Suprapubic skin (tissue), 4 donors: ENCODE measurements around the gene CACNA1A. TPM values are rescaled to one million over a fixed set of nuclear protein-coding genes. Genes with fewer than 3 reads are reported as not detected.

Experiments used
- DNase-seq, 2 donors: peaks; one replicate each; pipeline ENCODE4 v3.0.0-alpha.2; 2019; ENCODE audit warnings: low spot score in 2 of 2
- H3K27ac ChIP-seq: fragments of 200-600 bp; sonication (generic); one replicate; pipeline ENCODE4 v1.5.1; 2019
- H3K27me3 ChIP-seq: fragments of 200-600 bp; sonication (generic); one replicate; pipeline ENCODE4 v1.5.1; 2019
- H3K36me3 ChIP-seq: fragments of 200-600 bp; sonication (generic); one replicate; pipeline ENCODE4 v1.5.1; 2019
- H3K4me1 ChIP-seq: fragments of 200-600 bp; sonication (generic); one replicate; pipeline ENCODE4 v1.5.1; 2019
- H3K4me3 ChIP-seq: fragments of 200-600 bp; sonication (generic); one replicate; pipeline ENCODE4 v1.5.1; 2019; ENCODE audit warnings: mild to moderate bottlenecking
- H3K9me3 ChIP-seq: fragments of 200-600 bp; sonication (generic); one replicate; pipeline ENCODE4 v1.5.1; 2019
- EP300 ChIP-seq: sonication (generic); formaldehyde crosslinking; IDR thresholded peaks from one replicate; pipeline ENCODE4 v1.6.1; 2017; ENCODE audit warnings: antibody characterized with exemption
- POLR2A ChIP-seq, 2 donors: fragments of 450-650 bp; IDR thresholded peaks; one replicate each; pipeline ENCODE4 v1.6.1; 2017; ENCODE audit warnings: antibody characterized with exemption in 2 of 2, mild to moderate bottlenecking in 2 of 2, moderate library complexity in 2 of 2
- POLR2AphosphoS5 ChIP-seq, 3 donors: sonication (generic); formaldehyde crosslinking; IDR thresholded peaks; one replicate each; pipeline ENCODE4 v1.6.1; 2017; ENCODE audit warnings: antibody characterized with exemption in 3 of 3
- WGBS: methylation state at CpG from one replicate; pipeline ENCODE4 v1.1.5; 2018; 5-methylcytosine and 5-hydroxymethylcytosine counted together
- total RNA-seq, 4 donors: library from RNA; depleted of rRNA; stranded (reverse); fragments of >200 nt; gene quantifications; one replicate each; pipeline ENCODE4 v1.1.0, GENCODE V29; 2016
- TF ChIP-seq, protein P1 (sequence below), 2 donors: fragments of 200-600 bp in 1 of 2; fragments of 450-650 bp in 1 of 2; sonication (generic) in 1 of 2; IDR thresholded peaks; one replicate each; pipeline ENCODE4 v1.5.1; 2016 to 2019; ENCODE audit warnings: antibody characterized with exemption in 2 of 2, mild to moderate bottlenecking in 1 of 2, moderate library complexity in 1 of 2

The CACNA1A gene
- total RNA-seq, 4 donors from 2014 or later: 0.26 to 0.42 (median 0.35) TPM

DNA sequence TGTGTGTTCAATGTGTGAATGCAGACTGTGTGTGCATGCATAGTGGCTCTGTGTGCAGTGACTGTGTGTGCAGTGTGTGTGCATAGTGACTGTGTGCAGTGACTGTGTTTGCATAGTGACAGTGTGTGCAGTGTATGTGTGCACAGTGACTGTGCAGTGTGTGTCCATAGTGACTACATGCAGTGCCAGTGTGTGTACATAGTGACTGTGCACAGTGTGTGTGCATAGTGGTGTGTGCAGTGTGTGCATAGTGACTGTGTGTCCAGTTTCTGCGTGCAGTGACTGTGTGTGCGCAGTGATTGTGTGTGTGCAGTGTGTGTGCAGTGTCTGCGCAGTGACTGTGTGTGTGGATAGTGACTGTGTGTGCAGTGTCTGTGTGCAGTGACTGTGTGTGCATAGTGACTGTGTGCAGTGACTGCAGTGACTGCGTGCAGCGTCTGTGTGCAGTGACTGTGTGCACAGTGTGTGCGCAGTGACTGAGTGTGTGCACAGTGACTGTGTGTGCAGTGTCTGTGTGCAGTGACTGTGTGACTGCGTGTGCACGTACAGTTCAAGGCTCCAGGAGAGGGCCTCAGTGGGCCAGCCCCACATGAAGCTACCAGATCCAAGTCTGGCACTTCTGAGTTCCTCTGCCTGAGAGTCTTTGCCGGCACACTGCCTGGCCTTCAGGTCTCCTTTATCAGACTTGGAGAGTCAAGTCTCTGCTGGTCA lies 265.8 kb downstream of the CACNA1A start:
- Histone ChIP-seq H3K27ac (no peak overlapping the region), H3K4me1 (peaks cover 6% of the 10 kb centered on the region), H3K9me3 (no peaks in the 10 kb centered on the region), H3K36me3 (no peaks in the 10 kb centered on the region), H3K4me3 (no peak overlapping the region), H3K27me3 (peaks cover 15% of the 10 kb centered on the region)
- no peak for TF ChIP-seq EP300
- TF ChIP-seq, protein P1, sequence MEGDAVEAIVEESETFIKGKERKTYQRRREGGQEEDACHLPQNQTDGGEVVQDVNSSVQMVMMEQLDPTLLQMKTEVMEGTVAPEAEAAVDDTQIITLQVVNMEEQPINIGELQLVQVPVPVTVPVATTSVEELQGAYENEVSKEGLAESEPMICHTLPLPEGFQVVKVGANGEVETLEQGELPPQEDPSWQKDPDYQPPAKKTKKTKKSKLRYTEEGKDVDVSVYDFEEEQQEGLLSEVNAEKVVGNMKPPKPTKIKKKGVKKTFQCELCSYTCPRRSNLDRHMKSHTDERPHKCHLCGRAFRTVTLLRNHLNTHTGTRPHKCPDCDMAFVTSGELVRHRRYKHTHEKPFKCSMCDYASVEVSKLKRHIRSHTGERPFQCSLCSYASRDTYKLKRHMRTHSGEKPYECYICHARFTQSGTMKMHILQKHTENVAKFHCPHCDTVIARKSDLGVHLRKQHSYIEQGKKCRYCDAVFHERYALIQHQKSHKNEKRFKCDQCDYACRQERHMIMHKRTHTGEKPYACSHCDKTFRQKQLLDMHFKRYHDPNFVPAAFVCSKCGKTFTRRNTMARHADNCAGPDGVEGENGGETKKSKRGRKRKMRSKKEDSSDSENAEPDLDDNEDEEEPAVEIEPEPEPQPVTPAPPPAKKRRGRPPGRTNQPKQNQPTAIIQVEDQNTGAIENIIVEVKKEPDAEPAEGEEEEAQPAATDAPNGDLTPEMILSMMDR (IDR thresholded peaks at IDR 0.05): no peak
- no peak for TF ChIP-seq POLR2AphosphoS5 (IDR thresholded peaks at IDR 0.05)
- no peak for TF ChIP-seq POLR2A (IDR thresholded peaks at IDR 0.05)
- WGBS: 60% methylated on average over 9 of the region's 9 CpGs
- DNase-seq: no peak

GRCh38 chr19:13238891-13239534 lies 267.3 kb downstream of the CACNA1A start:
- Histone ChIP-seq H3K9me3 (no peaks in the 10 kb centered on the region), H3K27me3 (peaks cover 15% of the 10 kb centered on the region), H3K36me3 (no peaks in the 10 kb centered on the region), H3K4me3 (no peak overlapping the region), H3K4me1 (peaks cover 12% of the 10 kb centered on the region), H3K27ac (no peak overlapping the region)
- TF ChIP-seq, protein P1 (IDR thresholded peaks at IDR 0.05): no peak
- TF ChIP-seq EP300: no peak
- no peak for TF ChIP-seq POLR2AphosphoS5 (IDR thresholded peaks at IDR 0.05)
- no peak for TF ChIP-seq POLR2A (IDR thresholded peaks at IDR 0.05)
- no peak for DNase-seq
- WGBS: 79% methylated on average over 13 of the region's 13 CpGs

DNA sequence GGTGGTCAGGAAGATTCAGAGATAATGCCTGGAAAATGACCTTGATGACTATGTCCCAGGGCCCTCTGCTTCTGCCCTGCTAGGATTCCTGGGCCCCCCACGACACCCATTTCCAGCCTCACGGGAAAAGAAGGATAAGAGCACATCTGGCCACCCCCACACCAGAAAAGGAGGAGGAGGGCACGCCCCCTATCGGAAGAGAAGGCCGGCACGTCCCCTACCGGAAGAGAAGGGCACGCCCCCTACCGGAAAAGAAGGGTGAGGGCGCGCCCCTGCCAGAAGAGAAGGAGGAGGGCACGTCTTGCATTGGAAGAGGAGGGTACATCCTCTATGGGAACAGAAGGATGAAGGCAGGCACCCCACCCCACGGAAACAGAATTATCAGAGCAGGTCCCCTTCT lies 271.8 kb downstream of the CACNA1A start:
- TF ChIP-seq POLR2AphosphoS5 (IDR thresholded peaks at IDR 0.05): no peak
- no peak for TF ChIP-seq POLR2A (IDR thresholded peaks at IDR 0.05)
- TF ChIP-seq, protein P1 (IDR thresholded peaks at IDR 0.05): peak in 1 of 2 donors; percentile 58
- TF ChIP-seq EP300: no peak
- WGBS: 30% methylated on average over 9 of the region's 13 CpGs
- Histone ChIP-seq H3K9me3 (no peaks in the 10 kb centered on the region), H3K27me3 (peaks cover 11% of the 10 kb centered on the region), H3K4me1 (peaks cover 12% of the 10 kb centered on the region), H3K36me3 (no peaks in the 10 kb centered on the region), H3K4me3 (no peak overlapping the region), H3K27ac (no peak overlapping the region)
- no peak for DNase-seq

DNA sequence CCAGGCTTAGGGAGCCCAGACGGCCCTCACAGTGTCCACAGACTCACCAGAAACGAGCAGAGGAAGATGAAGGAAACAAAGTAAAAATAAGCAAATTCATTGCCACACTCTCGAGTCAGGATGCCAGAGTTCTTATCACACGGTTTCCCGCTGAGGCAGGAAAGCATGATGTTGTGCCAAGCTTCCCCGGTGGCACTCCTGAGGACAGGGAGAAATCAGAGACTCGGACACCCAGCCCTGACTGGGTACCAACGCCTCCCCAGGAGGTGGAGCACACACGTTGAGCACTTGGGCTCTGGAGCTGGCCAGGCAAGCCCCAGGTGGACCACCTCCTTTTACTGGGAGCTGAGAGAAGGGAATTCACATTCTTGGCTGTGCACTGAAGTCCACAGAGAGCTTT lies 274.6 kb downstream of the CACNA1A start:
- 17% methylated on average over 9 of the region's 9 CpGs for WGBS
- Histone ChIP-seq H3K9me3 (no peaks in the 10 kb centered on the region), H3K27me3 (peaks cover 14% of the 10 kb centered on the region), H3K4me1 (peaks cover 12% of the 10 kb centered on the region), H3K36me3 (no peaks in the 10 kb centered on the region), H3K4me3 (no peak overlapping the region), H3K27ac (no peak overlapping the region)
- TF ChIP-seq POLR2A (IDR thresholded peaks at IDR 0.05) (no peak), EP300 (no peak), POLR2AphosphoS5 (IDR thresholded peaks at IDR 0.05) (no peak)
- TF ChIP-seq, protein P1 (IDR thresholded peaks at IDR 0.05): no peak
- DNase-seq: no peak

DNA sequence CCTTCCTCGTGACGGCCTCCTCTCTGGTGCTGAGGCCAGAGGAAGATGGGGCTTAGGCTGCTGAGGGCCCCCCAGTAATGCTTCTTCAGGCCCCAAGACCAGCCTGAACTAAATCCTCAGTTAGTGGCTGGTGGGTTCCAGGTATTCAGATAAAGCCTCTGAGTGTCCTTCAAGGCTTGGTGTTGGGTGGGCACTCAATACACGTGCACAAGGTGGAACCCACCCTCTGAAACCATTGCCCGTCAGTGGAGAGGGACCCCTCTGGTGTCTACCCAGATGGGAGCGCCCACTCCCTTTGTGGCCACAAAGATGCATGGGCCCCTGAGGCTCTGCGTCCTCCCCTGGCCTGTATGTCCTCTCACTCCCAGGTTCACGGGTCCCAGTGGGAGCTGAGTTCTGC lies 277.0 kb downstream of the CACNA1A start:
- WGBS: 81% methylated on average over 4 of the region's 7 CpGs
- H3K4me3 ChIP-seq: no peak overlapping the region
- no peaks in the 10 kb centered on the region for H3K9me3 ChIP-seq
- H3K36me3 ChIP-seq: no peaks in the 10 kb centered on the region
- peaks cover 33% of the 10 kb centered on the region for H3K27me3 ChIP-seq
- peaks cover 7% of the 10 kb centered on the region for H3K4me1 ChIP-seq
- H3K27ac ChIP-seq: no peak overlapping the region
- no peak for DNase-seq
- TF ChIP-seq EP300 (no peak), POLR2AphosphoS5 (IDR thresholded peaks at IDR 0.05) (no peak), POLR2A (IDR thresholded peaks at IDR 0.05) (no peak)
- TF ChIP-seq, protein P1 (IDR thresholded peaks at IDR 0.05): no peak
